Stimulated activated CD4-positive, alpha-beta T cell treated with anti-CD3 and anti-CD28 coated beads, Interleukin-1b, Interleukin-23, amount 100 ng/mL, for 1 hour (primary cell): ENCODE measurements around the gene LTB4R2.
"Not testable (repeated sequence)": the region's sequence is repeated elsewhere in the genome, so short reads cannot be mapped to it uniquely, and the experiment has no call there.

Source experiments
- DNase-seq, 2 donors: peaks; one replicate each; pipeline ENCODE4 v3.0.0-alpha.2; 2020; ENCODE audit warnings: low read depth in 2 of 2

Gene LTB4R2

GRCh38 chr14:24339284-24340151 is 29.6 kb downstream of the LTB4R2 start, which contains the start of gene RIPK3:
Gene RIPK3 (minus strand): TSS chr14:24339991. CDS start chr14:24339826, 165 bp downstream.
- DNase-seq: peak in 1 of 2 donors; percentile 47

GRCh38 chr14:24340606-24341005 is 30.7 kb downstream of the LTB4R2 start:
- no peak for DNase-seq

DNA sequence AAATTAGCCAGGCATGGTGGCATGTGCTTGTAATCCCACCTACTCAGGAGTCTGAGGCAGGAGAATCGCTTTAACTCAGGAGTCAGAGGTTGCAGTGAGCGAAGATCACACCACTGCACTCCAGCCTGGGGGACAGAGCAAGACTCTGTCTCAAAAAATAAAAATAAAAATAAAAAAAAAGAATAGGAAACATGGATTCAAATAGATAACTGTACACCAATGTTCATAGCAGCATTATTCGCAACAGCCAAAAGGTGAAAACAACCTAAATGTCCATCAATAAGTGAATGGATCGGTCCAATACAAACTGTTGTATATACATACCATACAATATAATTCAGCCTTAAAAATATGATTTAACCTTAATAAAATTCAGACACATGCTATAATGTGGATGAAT is 32.9 kb downstream of the LTB4R2 start:
- DNase-seq: no peak

- DNase-seq: no peak
Measured at GRCh38 chr14:24343795-24344660, 34.1 kb downstream of the LTB4R2 start.

DNA sequence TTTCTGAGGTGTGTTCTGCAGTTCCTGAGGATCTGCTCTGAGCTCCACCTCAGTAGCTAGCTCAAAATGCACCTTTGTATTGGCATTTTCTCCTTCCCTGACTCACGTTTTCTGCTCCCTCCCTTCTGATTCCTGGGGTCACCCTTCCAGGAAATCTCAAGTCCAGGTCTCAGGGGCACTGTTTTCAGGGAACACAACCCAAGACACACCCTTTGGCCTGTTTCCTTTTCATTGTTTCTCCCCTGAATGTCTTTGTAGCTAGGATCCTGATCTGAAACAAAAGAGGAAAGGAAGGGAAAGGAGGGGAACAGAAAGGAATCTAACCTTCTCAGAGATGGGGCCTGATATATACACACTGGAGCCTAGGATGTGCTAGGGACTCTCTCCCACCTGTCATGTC is 37.2 kb downstream of the LTB4R2 start:
- no peak for DNase-seq

- DNase-seq: no peak
Measured at GRCh38 chr14:24348186-24348585, 38.2 kb downstream of the LTB4R2 start.

DNA sequence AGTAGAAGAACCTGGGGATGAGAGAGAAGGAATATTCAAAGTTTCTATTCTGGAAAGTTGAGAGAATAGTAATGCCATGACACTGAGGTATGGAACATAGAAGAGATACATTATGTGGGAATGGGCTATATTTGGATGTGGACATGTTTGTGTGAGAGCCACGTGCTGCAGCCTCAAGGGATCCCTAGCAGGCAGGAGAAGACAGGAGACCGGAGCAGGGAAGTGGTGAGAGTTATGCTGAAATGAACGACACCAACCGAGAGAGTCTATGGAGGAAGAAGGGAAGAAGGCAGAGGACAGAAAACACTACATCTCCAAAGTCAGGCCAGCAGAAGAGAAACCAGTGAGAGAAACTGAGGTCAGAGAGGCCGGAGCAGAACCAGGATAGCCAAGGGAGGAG is 39.8 kb downstream of the LTB4R2 start:
- DNase-seq: no peak

- no peak for DNase-seq
Measured at GRCh38 chr14:24351517-24351916, 41.6 kb downstream of the LTB4R2 start.

- no peak for DNase-seq
Measured at GRCh38 chr14:24353559-24354481, 43.9 kb downstream of the LTB4R2 start.

DNA sequence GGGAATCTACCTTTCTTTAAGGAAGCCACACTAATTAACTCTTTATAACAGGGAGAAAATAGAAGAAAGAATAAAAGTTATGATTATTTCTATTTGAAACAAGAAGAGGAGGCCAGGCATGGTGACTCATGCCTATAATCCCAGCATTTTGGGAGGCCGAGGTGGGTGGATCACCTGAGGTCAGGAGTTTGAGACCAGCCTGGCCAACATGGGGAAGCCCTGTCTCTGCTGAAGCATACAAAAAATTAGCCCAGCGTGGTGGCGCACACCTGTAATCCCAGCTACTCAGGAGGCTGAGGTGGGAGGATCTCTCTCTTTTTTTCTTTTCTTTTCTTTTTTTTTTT is 44.5 kb downstream of the LTB4R2 start:
- not testable (repeated sequence) for DNase-seq

DNA sequence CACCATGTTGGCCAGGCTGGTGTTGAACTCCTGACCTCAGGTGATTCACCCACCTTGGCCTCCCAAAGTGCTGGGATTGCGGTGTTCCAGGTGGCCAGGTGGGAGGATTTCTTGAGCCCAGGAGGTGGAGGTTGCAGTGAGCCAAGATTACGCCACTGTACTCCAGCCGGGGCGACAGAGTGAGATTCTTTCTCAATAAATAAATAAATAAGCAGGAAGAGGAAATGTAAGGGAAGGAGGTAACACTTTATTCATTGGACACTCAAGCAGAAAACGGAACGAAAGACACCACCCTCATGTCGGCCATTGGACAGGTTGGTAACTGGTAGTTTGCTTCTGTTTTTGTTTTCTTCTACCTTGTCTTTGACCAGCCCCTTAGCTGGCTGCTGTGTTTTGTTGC is 45.1 kb downstream of the LTB4R2 start:
- no peak for DNase-seq

DNA sequence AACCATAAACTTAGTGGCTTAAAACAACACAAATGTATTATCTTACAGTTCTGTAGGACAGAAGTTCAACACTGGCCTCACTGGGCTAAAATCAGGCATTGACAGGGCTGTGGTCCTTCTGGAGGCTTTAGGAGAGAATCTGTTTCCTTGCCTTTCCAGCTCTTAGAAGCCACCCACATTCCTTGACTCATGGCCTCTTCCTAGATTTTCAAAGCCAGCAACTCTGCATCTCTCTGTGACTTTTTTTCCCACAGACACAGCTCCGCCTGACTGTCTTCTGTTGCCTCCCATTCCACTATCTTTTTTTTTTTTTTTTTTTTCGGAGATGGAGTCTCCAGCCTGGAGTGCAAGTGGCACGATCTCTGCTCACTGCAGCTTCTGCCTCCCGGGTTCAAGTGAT is 46.3 kb downstream of the LTB4R2 start:
- DNase-seq: no peak

- no peak for DNase-seq
Measured at GRCh38 chr14:24360281-24360680, 50.3 kb downstream of the LTB4R2 start.

DNA sequence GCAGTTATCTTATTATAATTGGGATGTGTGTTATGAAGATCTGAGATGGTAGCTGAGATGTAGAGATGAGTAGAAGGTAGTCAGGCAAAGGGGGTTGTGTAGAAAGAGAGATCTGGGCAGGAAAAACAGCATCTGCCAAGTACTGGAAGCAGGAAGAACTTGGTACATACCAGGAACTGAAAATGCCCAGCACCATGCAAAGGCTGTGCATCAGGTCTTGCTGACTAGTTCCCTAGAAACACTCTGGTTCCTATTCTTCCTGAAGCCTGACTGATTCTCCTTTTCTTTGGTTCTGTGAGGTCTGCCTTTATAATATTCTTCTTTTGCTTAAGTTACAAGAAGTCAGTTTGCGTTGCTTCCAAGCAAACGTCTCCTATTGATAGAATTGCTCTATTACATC is 51.4 kb downstream of the LTB4R2 start:
- no peak for DNase-seq
